ENCODE measurements around the gene ZBED2.

- TF ChIP-seq CTCF (IDR thresholded peaks at IDR 0.05; ENCODE audit: control extremely low read depth in 1 of 3, insufficient read depth in 1 of 3, low read depth in 1 of 3, low read length in 3 of 3) (no peak), PHF8 (conservative IDR thresholded peaks at IDR 0.05; ENCODE audit: low read depth, low read length) (no peak), CHD7 (IDR thresholded peaks at IDR 0.05; ENCODE audit: insufficient replicate concordance, low read length) (no peak), BACH1 (IDR thresholded peaks at IDR 0.05; ENCODE audit: low read length) (no peak), POLR2A (IDR thresholded peaks at IDR 0.05; ENCODE audit: control extremely low read depth in 1 of 2, low read depth in 2 of 2, low read length in 2 of 2) (no peak), RXRA (IDR thresholded peaks at IDR 0.05; ENCODE audit: insufficient read depth, low read depth, low read length) (no peak), ATF3 (IDR thresholded peaks at IDR 0.05; ENCODE audit: insufficient read depth, low read depth, low read length) (no peak), EP300 (IDR thresholded peaks at IDR 0.05; ENCODE audit: borderline replicate concordance in 1 of 2, low read depth in 2 of 2, low read length in 2 of 2) (no peak), GABPA (IDR thresholded peaks at IDR 0.05; ENCODE audit: borderline replicate concordance, insufficient read depth, low read length) (no peak), ZNF274 (IDR thresholded peaks at IDR 0.05; ENCODE audit: borderline replicate concordance, extremely low read depth, low read length) (no peak), EGR1 (IDR thresholded peaks at IDR 0.05; ENCODE audit: borderline replicate concordance, low read depth, low read length) (no peak), POLR2AphosphoS5 (IDR thresholded peaks at IDR 0.05; ENCODE audit: low read depth, low read length) (no peak), TAF7 (optimal IDR thresholded peaks at IDR 0.05; ENCODE audit: borderline replicate concordance, low read depth, low read length) (no peak)
These were observed 6.7 kb upstream of the ZBED2 start for GRCh38 chr3:111601810-111602209.

Data from H1 (cell line).